ENCODE data around the gene PPP1R15B. TPM values are rescaled to one million over a fixed set of nuclear protein-coding genes. Genes with fewer than 3 reads are reported as not detected.

PPP1R15B gene
- total RNA-seq, 1 donor from 2014 or later = 42.1 TPM

DNA sequence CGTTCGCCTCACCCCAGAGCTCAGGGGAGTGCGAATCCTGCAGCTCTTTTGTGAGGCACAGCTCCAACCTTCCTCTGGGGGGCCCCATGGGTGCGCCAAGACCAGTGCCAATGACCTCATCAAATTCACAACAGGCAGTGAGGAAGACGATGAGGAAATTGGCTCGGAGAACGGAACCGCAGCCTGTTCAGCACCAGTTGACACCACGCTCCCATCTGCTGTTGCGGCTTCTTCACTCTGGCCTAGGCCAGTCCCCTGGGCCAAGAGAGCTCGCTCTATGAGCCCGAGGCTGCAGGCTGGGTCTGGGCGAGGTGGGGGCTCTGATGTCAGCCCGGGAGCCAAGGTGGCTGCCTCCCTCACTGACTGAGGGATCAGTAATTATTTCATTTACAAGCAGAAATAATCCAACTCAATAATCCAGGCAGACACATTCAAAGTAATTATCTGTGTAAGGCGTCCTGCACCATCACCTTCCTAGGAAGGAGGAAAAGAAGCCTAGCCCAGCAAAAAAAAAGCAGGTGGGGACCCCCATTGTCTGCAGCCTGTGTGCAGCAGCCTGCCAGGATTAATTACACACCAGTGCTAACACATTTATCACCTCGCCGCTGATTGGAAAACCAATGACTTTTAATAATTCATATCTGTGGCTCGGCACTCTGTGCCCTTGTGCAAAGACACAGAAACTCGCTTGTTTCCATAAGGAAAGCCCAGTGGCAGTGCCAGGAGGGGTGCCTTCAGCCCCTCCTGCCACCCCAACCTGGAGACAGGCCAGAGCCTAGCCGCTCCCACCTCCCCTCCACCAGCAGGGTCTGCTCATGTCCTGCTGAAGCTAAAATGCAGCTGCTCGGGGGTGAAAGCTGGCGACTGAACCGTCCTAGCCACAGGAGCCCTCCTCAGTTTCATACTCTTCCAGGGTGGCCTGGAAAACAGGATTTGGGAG is 53.8 kb downstream of the PPP1R15B start:
- TF ChIP-seq, protein P1, sequence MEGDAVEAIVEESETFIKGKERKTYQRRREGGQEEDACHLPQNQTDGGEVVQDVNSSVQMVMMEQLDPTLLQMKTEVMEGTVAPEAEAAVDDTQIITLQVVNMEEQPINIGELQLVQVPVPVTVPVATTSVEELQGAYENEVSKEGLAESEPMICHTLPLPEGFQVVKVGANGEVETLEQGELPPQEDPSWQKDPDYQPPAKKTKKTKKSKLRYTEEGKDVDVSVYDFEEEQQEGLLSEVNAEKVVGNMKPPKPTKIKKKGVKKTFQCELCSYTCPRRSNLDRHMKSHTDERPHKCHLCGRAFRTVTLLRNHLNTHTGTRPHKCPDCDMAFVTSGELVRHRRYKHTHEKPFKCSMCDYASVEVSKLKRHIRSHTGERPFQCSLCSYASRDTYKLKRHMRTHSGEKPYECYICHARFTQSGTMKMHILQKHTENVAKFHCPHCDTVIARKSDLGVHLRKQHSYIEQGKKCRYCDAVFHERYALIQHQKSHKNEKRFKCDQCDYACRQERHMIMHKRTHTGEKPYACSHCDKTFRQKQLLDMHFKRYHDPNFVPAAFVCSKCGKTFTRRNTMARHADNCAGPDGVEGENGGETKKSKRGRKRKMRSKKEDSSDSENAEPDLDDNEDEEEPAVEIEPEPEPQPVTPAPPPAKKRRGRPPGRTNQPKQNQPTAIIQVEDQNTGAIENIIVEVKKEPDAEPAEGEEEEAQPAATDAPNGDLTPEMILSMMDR (IDR thresholded peaks at IDR 0.05; ENCODE audit: insufficient read depth, low read length, poor library complexity, severe bottlenecking) = no peak
- no peak for DNase-seq (ENCODE audit: low read depth)

GRCh38 chr1:204356997-204357396 is 54.6 kb downstream of the PPP1R15B start:
- TF ChIP-seq, protein P1 (IDR thresholded peaks at IDR 0.05; ENCODE audit: insufficient read depth, low read length, poor library complexity, severe bottlenecking) = no peak
- Histone ChIP-seq H3K27me3 (ENCODE audit: control insufficient read depth, insufficient read depth, low read length) (no peaks in the 10 kb centered on the region), H3K36me3 (ENCODE audit: control insufficient read depth, insufficient read depth, low read length) (no peaks in the 10 kb centered on the region), H3K4me3 (ENCODE audit: low read depth, low read length) (no peak overlapping the region)
- DNase-seq (ENCODE audit: low read depth) = no peak

More for the DNA sequence above, 53.8 kb downstream of the PPP1R15B start:
- Histone ChIP-seq H3K4me3 (ENCODE audit: low read depth, low read length) (no peak overlapping the region), H3K36me3 (ENCODE audit: control insufficient read depth, insufficient read depth, low read length) (no peaks in the 10 kb centered on the region), H3K27me3 (ENCODE audit: control insufficient read depth, insufficient read depth, low read length) (no peaks in the 10 kb centered on the region)

DNA sequence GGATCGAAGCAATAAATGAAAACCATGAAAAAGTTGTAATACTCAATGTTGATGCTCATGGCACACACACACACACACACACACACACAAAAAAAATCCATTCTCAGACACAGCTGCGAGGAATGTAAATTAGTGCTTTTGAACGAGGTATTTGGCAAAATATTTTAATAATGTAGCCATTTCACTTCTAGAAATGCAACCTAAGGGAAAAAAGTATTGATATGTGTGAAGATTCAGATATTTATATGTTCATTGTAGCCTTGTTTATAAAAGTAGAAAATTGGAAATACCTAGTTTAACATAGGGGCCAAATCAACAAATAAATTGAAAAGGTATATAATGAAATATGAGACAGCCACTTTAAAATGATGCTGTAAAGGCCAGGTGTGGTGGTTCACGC is 55.7 kb downstream of the PPP1R15B start:
- TF ChIP-seq, protein P1 (IDR thresholded peaks at IDR 0.05; ENCODE audit: insufficient read depth, low read length, poor library complexity, severe bottlenecking) = no peak
- Histone ChIP-seq H3K4me3 (ENCODE audit: low read depth, low read length) (no peak overlapping the region), H3K27me3 (ENCODE audit: control insufficient read depth, insufficient read depth, low read length) (no peaks in the 10 kb centered on the region), H3K36me3 (ENCODE audit: control insufficient read depth, insufficient read depth, low read length) (no peaks in the 10 kb centered on the region)
- no peak for DNase-seq (ENCODE audit: low read depth)

DNA sequence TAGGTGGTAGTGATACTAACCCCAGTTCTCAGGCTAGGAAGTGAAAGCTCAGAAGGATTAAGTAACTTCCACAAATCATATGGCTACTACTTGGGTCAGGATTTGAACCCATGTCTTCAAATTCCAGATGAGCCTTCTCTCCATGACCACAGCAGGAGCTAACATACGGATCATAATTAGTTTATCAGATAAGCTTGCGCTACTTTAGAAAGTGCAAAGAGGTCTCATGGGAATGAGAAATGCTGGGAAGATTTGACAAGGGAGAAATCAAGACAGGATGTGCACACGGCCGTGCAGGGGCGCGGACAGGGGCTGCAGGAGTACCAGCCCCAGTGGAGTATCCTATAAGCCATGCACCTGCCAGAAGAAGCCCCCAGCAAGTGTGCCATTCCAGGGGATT is 57.0 kb downstream of the PPP1R15B start:
- TF ChIP-seq, protein P1 (IDR thresholded peaks at IDR 0.05; ENCODE audit: insufficient read depth, low read length, poor library complexity, severe bottlenecking) = no peak
- Histone ChIP-seq H3K4me3 (ENCODE audit: low read depth, low read length) (no peak overlapping the region), H3K36me3 (ENCODE audit: control insufficient read depth, insufficient read depth, low read length) (no peaks in the 10 kb centered on the region), H3K27me3 (ENCODE audit: control insufficient read depth, insufficient read depth, low read length) (no peaks in the 10 kb centered on the region)
- no peak for DNase-seq (ENCODE audit: low read depth)

Other genes starting within 250 kb of the PPP1R15B start
- 5.2 and 9.1 TPM in 2 replicates for gene REN, start 245.5 kb downstream of the PPP1R15B start, total RNA-seq
- 3.9 and 8.8 TPM in 2 replicates for gene KISS1, start 215.3 kb downstream of the PPP1R15B start, total RNA-seq
- gene GOLT1A, start 197.8 kb downstream of the PPP1R15B start, total RNA-seq = 5.0 and 9.2 TPM in 2 replicates
- gene PLEKHA6, start 51.9 kb downstream of the PPP1R15B start, total RNA-seq = 15.4 and 48.9 TPM in 2 replicates
- 2.5 and 2.8 TPM in 2 replicates for gene PIK3C2B, start 83.0 kb upstream of the PPP1R15B start, total RNA-seq
- 21.0 and 27.7 TPM in 2 replicates for gene MDM4, start 104.6 kb upstream of the PPP1R15B start, total RNA-seq